A549 (cell line): Measurements from ENCODE around the gene PAQR8. TPM values are rescaled to one million over a fixed set of nuclear protein-coding genes. Genes with fewer than 3 reads are reported as not detected.
A peak's percentile ranks its signal among the peaks of the same experiment; 100 is the strongest.

ENCODE experiments used
- ATAC-seq, 2 experiments: fragments of 200-7000 bp in 1 of 2; fragments of >200 bp in 1 of 2; cut with Nextera tagmentation in 1 of 2; cut with Tn5 transposase in 1 of 2; 3 replicates each; pipeline versions ENCODE4 v1.8.0 to v1.9.1; 2018 to 2020; ENCODE audit warnings: mild to moderate bottlenecking in 1 of 2, moderate library complexity in 1 of 2
- CTCF ChIA-PET: fragments of 300-600 bp; sonication (Branson Sonifier 250); formaldehyde crosslinking; extraction: SDS; loops from one replicate; lab custom pipeline; 2021; ENCODE audit warnings: antibody characterized with exemption, inconsistent platforms; lab: Yijun Ruan, JAX
- POLR2A ChIA-PET: fragments of 350-600 bp; formaldehyde crosslinking; extraction: SDS; loops from one replicate; lab custom pipeline; 2021; ENCODE audit warnings: antibody characterized with exemption, inconsistent platforms; lab: Yijun Ruan, JAX
- DNase-seq, 2 experiments: peaks; one replicate each; pipeline versions ENCODE4 v3.0.0 to v3.0.0-alpha.2; 2011 to 2016; ENCODE audit warnings: low read depth in 1 of 2, low spot score in 1 of 2
- FAIRE-seq: peaks from 2 replicates; lab custom pipeline; 2011; peaks lifted over from hg19 to GRCh38; lab: Jason Lieb, UNC
- H3K27ac ChIP-seq, 2 experiments: fragments of >200 bp; sonication (Bioruptor Twin); formaldehyde crosslinking; 3 replicates each; pipeline ENCODE4 v1.5.1; 2016 to 2017
- H3K4me1 ChIP-seq: fragments of >200 bp; sonication (Bioruptor Twin); formaldehyde crosslinking; 3 replicates; pipeline ENCODE4 v1.6.1; 2016
- H3K4me2 ChIP-seq: fragments of >200 bp; sonication (Bioruptor Twin); formaldehyde crosslinking; 3 replicates; pipeline ENCODE4 v1.6.1; 2016
- H3K4me3 ChIP-seq: fragments of >200 bp; sonication (Bioruptor Twin); formaldehyde crosslinking; 3 replicates; pipeline ENCODE4 v1.5.1; 2016
- H3K9me3 ChIP-seq: fragments of >200 bp; sonication (Bioruptor Twin); formaldehyde crosslinking; 3 replicates; pipeline ENCODE4 v1.6.1; 2016
- CEBPB ChIP-seq, 2 experiments: fragments of >200 bp in 1 of 2; sonication (Bioruptor Twin) in 1 of 2; formaldehyde crosslinking in 1 of 2; IDR thresholded peaks; 2 replicates each; pipeline ENCODE4 v1.6.1; 2012 to 2016
- CHD2 ChIP-seq: fragments of 150-350 bp; IDR thresholded peaks from 2 replicates; pipeline ENCODE4 v1.6.1; 2014; ENCODE audit warnings: low read length; ENCODE audit not compliant: partially characterized antibody
- ESRRA ChIP-seq: fragments of 150-350 bp; IDR thresholded peaks from 2 replicates; pipeline ENCODE4 v1.6.1; 2014; ENCODE audit warnings: mild to moderate bottlenecking, low read length, borderline replicate concordance
- FOSL2 ChIP-seq, 2 experiments: fragments of 450-650 bp in 1 of 2; fragments of >200 bp in 1 of 2; sonication (Bioruptor Twin) in 1 of 2; formaldehyde crosslinking; IDR thresholded peaks; 2 replicates each; pipeline versions ENCODE4 v1.5.0 to v1.6.1; 2016 to 2020; ENCODE audit warnings: mild to moderate bottlenecking in 1 of 2, moderate library complexity in 1 of 2
- JUNB ChIP-seq: fragments of >200 bp; sonication (Bioruptor Twin); formaldehyde crosslinking; IDR thresholded peaks from 2 replicates; pipeline ENCODE4 v1.6.1; 2016
- MAFK ChIP-seq: fragments of 450-650 bp; IDR thresholded peaks from 2 replicates; pipeline ENCODE4 v1.6.1; 2014; ENCODE audit not compliant: partially characterized antibody
- NPAS2 ChIP-seq: fragments of 250-450 bp; sonication (Bioruptor Pico); IDR thresholded peaks from 2 replicates; pipeline ENCODE4 v1.8.0; 2022; ENCODE audit warnings: mild to moderate bottlenecking, moderate library complexity, borderline replicate concordance
- NR3C1 ChIP-seq: fragments of >200 bp; sonication (Bioruptor Twin); formaldehyde crosslinking; IDR thresholded peaks from 3 replicates; pipeline ENCODE4 v1.6.1; 2017
- POLR2A ChIP-seq: IDR thresholded peaks from 2 replicates; pipeline ENCODE4 v1.6.1; 2012; ENCODE audit warnings: mild to moderate bottlenecking, low read length
- RAD21 ChIP-seq, 2 experiments: fragments of >200 bp in 1 of 2; sonication (Bioruptor Twin) in 1 of 2; formaldehyde crosslinking in 1 of 2; IDR thresholded peaks in 1 of 2; conservative IDR thresholded peaks in 1 of 2; 2 replicates in 1 of 2; 3 replicates in 1 of 2; pipeline ENCODE4 v1.6.1; 2012 to 2018; ENCODE audit warnings: inconsistent platforms in 1 of 2
- RCOR1 ChIP-seq: fragments of 150-350 bp; IDR thresholded peaks from 2 replicates; pipeline ENCODE4 v1.6.1; 2014; ENCODE audit warnings: antibody characterized with exemption, low read length, low read depth
- SMC3 ChIP-seq: fragments of >200 bp; sonication (Bioruptor Twin); formaldehyde crosslinking; IDR thresholded peaks from 3 replicates; pipeline ENCODE4 v1.6.1; 2018; ENCODE audit warnings: inconsistent platforms
- ZNF302 ChIP-seq: fragments of 250-450 bp; sonication (Bioruptor Pico); IDR thresholded peaks from 2 replicates; pipeline ENCODE4 v1.9.0; 2021; ENCODE audit warnings: inconsistent platforms, mild to moderate bottlenecking, moderate library complexity
- WGBS: methylation state at CpG from one replicate; pipeline ENCODE4 v1.1.6; 2017; ENCODE audit errors: missing lambda C conversion rate; 5-methylcytosine and 5-hydroxymethylcytosine counted together
- polyA plus RNA-seq, 4 experiments: library from polyadenylated mRNA; depleted of rRNA in 3 of 4; stranded (reverse); fragments of >200 nt; fragmentation: RNase III in 1 of 4; extraction: RNeasy Plus Mini Kit Qiagen cat#74134 plus additional on column Dnase treatment in 1 of 4; gene quantifications; 2 replicates in 3 of 4; 3 replicates in 1 of 4; pipeline ENCODE4 v1.2.3, GENCODE V29; 2011 to 2017
- TF ChIP-seq, protein P1 (sequence below): fragments of 150-350 bp; IDR thresholded peaks from 2 replicates; pipeline ENCODE4 v1.6.1; 2014; ENCODE audit warnings: low read depth, mild to moderate bottlenecking, low read length
- TF ChIP-seq, protein P2 (sequence below): fragments of >200 bp; sonication (Bioruptor Twin); formaldehyde crosslinking; IDR thresholded peaks from 3 replicates; pipeline ENCODE4 v1.5.1; 2016
- TF ChIP-seq, protein P3 (sequence below): fragments of 250-450 bp; sonication (Bioruptor Pico); IDR thresholded peaks from 2 replicates; pipeline ENCODE4 v1.5.0; 2020; ENCODE audit warnings: low read depth, mild to moderate bottlenecking, moderate library complexity
- TF ChIP-seq, protein P4 (sequence below): fragments of 200-600 bp; sonication (generic); IDR thresholded peaks from 2 replicates; pipeline ENCODE4 v1.6.1; 2016; ENCODE audit warnings: antibody characterized with exemption, mild to moderate bottlenecking, moderate library complexity

Gene PAQR8
- polyA plus RNA-seq, 2 of the 4 experiments (the other 2 are of a cell fraction) = 0.80 to 1.2 TPM

DNA sequence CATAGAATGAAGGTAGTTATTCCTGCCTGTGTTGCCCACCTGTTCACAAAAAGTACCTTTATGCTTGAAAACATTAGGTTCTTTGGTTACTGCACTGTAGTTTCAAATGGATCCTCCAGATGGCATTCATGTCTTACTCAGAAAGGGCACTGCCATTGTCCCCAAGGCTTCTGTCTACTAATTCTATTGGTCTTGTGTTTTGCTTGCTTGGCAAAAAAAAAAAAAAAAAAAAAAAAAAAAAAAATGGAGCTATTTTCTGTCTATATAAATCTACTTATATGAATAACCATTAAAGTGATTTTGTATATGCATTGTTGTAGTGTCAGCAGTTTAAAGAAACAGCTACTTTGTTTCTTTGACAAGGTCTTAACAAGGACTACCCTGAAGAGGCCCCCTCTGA, 45.5 kb downstream of the PAQR8 start:
- TF ChIP-seq, protein P1, sequence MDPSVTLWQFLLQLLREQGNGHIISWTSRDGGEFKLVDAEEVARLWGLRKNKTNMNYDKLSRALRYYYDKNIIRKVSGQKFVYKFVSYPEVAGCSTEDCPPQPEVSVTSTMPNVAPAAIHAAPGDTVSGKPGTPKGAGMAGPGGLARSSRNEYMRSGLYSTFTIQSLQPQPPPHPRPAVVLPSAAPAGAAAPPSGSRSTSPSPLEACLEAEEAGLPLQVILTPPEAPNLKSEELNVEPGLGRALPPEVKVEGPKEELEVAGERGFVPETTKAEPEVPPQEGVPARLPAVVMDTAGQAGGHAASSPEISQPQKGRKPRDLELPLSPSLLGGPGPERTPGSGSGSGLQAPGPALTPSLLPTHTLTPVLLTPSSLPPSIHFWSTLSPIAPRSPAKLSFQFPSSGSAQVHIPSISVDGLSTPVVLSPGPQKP = no peak
- TF ChIP-seq RAD21 (conservative IDR thresholded peaks at IDR 0.05 in 1 of 2, IDR thresholded peaks at IDR 0.05 in 1 of 2) (peak; percentile 64 to 70), MAFK (peak; percentile 86), JUNB (no peak), SMC3 (peak; percentile 51; the same call in 2 of the 3 replicates)
- TF ChIP-seq, protein P2, sequence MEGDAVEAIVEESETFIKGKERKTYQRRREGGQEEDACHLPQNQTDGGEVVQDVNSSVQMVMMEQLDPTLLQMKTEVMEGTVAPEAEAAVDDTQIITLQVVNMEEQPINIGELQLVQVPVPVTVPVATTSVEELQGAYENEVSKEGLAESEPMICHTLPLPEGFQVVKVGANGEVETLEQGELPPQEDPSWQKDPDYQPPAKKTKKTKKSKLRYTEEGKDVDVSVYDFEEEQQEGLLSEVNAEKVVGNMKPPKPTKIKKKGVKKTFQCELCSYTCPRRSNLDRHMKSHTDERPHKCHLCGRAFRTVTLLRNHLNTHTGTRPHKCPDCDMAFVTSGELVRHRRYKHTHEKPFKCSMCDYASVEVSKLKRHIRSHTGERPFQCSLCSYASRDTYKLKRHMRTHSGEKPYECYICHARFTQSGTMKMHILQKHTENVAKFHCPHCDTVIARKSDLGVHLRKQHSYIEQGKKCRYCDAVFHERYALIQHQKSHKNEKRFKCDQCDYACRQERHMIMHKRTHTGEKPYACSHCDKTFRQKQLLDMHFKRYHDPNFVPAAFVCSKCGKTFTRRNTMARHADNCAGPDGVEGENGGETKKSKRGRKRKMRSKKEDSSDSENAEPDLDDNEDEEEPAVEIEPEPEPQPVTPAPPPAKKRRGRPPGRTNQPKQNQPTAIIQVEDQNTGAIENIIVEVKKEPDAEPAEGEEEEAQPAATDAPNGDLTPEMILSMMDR = peak; percentile 52
- DNase-seq (peak; percentile 48 to 68), FAIRE-seq (no peak), ATAC-seq (peak in 1 of 2 experiments; percentile 84; a peak in 3 of 6 replicates)
- no peak overlapping the region for H3K4me2 ChIP-seq
- H3K4me1 ChIP-seq = no peaks in the 10 kb centered on the region
- H3K9me3 ChIP-seq = no peaks in the 10 kb centered on the region
- CTCF ChIA-PET = interaction anchor here (0.6 to 2.5 kb wide), 27 partner anchors 9 to 1036 kb away, joined by 3 to 18 read pairs (median 3); no protein-coding TSS in a partner anchor
- POLR2A ChIA-PET = interaction anchor here (0.6 to 0.7 kb wide), 3 partner anchors 13 to 586 kb away, joined by 4 read pairs; partner anchors contain the start of gene EFHC1
- H3K4me3 ChIP-seq = no peak overlapping the region
- no peak overlapping the region for H3K27ac ChIP-seq

DNA sequence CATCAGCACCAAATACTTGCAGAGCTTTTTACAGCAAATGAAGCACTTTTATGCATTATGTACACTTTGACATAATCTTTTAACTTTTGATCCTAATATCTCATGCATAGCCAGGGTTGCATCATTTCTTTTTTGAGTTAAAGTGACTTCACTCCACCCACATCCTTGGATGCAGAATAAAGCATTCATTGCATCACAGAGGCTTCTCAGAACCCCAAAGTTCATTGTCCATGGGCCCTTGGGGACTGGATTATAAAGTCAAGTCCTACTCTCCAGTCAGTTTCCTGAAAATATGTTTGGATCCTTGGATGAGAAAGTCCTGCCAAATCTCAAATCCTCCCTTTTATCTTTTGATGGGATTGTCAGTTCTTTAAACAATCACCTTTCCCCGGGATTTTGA, 47.5 kb downstream of the PAQR8 start:
- WGBS = 78% methylated on average over 1 of the region's 1 CpG
- H3K4me2 ChIP-seq = no peak overlapping the region
- no peak for FAIRE-seq
- CTCF ChIA-PET = interaction anchor here (1.1 to 2.5 kb wide), 3 partner anchors 9 to 186 kb away, joined by 3 to 13 read pairs (median 3); no protein-coding TSS in a partner anchor
- TF ChIP-seq, protein P3, sequence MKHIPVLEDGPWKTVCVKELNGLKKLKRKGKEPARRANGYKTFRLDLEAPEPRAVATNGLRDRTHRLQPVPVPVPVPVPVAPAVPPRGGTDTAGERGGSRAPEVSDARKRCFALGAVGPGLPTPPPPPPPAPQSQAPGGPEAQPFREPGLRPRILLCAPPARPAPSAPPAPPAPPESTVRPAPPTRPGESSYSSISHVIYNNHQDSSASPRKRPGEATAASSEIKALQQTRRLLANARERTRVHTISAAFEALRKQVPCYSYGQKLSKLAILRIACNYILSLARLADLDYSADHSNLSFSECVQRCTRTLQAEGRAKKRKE (CRISPR knock-in tag) = no peak
- TF ChIP-seq RCOR1 = no peak
- no peak for TF ChIP-seq NR3C1
- no peak for TF ChIP-seq ZNF302 (CRISPR knock-in tag)
- TF ChIP-seq ESRRA = no peak
- no peak for TF ChIP-seq NPAS2
- TF ChIP-seq RAD21 (conservative IDR thresholded peaks at IDR 0.05 in 1 of 2, IDR thresholded peaks at IDR 0.05 in 1 of 2) = no peak
- TF ChIP-seq CHD2 = no peak
- TF ChIP-seq POLR2A = no peak
- TF ChIP-seq, all 56 proteins: peak for 0
- POLR2A ChIA-PET = no interaction called here
- Histone ChIP-seq H3K4me1 (no peaks in the 10 kb centered on the region), H3K4me3 (no peak overlapping the region), H3K9me3 (no peaks in the 10 kb centered on the region), H3K27ac (no peak overlapping the region)
- no peak for DNase-seq
- no peak for ATAC-seq

DNA sequence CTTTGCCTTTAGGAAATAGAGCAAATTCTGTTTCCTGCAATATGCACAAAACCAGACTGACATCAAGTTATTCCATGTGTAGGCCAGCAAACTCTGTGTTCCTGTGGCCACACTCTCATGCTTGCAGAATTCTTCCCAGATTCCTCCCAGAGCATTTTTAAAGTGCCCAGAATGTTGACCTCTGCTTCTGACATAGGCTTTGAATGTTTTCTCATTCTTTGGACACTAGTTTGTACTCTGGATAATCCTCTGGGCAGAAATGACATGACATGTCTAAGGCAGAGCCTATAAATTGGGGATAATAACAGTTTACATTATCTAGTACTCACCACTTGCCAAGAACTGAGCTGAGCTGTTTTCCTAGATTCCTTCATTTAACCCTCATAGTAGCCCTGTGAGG, 49.0 kb downstream of the PAQR8 start:
- CTCF ChIA-PET = interaction anchor here (1.0 to 1.2 kb wide), 3 partner anchors 187 to 252 kb away, joined by 3 read pairs; no protein-coding TSS in a partner anchor
- H3K4me2 ChIP-seq = no peak overlapping the region

More for the DNA sequence above, 49.0 kb downstream of the PAQR8 start:
- POLR2A ChIA-PET = no interaction called here
- H3K27ac ChIP-seq = no peak overlapping the region
- TF ChIP-seq MAFK (no peak), CEBPB (IDR thresholded peaks at IDR 0.05) (no peak), FOSL2 (IDR thresholded peaks at IDR 0.05) (no peak), FOSL2 (CRISPR knock-in tag; IDR thresholded peaks at IDR 0.05) (no peak)
- TF ChIP-seq, protein P4, sequence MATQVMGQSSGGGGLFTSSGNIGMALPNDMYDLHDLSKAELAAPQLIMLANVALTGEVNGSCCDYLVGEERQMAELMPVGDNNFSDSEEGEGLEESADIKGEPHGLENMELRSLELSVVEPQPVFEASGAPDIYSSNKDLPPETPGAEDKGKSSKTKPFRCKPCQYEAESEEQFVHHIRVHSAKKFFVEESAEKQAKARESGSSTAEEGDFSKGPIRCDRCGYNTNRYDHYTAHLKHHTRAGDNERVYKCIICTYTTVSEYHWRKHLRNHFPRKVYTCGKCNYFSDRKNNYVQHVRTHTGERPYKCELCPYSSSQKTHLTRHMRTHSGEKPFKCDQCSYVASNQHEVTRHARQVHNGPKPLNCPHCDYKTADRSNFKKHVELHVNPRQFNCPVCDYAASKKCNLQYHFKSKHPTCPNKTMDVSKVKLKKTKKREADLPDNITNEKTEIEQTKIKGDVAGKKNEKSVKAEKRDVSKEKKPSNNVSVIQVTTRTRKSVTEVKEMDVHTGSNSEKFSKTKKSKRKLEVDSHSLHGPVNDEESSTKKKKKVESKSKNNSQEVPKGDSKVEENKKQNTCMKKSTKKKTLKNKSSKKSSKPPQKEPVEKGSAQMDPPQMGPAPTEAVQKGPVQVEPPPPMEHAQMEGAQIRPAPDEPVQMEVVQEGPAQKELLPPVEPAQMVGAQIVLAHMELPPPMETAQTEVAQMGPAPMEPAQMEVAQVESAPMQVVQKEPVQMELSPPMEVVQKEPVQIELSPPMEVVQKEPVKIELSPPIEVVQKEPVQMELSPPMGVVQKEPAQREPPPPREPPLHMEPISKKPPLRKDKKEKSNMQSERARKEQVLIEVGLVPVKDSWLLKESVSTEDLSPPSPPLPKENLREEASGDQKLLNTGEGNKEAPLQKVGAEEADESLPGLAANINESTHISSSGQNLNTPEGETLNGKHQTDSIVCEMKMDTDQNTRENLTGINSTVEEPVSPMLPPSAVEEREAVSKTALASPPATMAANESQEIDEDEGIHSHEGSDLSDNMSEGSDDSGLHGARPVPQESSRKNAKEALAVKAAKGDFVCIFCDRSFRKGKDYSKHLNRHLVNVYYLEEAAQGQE = no peak
- TF ChIP-seq, all 56 proteins: peak for 0
- Histone ChIP-seq H3K9me3 (no peaks in the 10 kb centered on the region), H3K4me3 (no peak overlapping the region), H3K4me1 (peaks cover 2% of the 10 kb centered on the region; the same call in 1 of the 3 replicates)
- DNase-seq (no peak), ATAC-seq (no peak), FAIRE-seq (no peak)
